ENCODE data around the gene SLC15A3. TPM values are rescaled to one million over a fixed set of nuclear protein-coding genes. Genes with fewer than 3 reads are reported as not detected.

The SLC15A3 gene
- total RNA-seq, 2 experiments from 2014 or later, result 2.0 to 2.2 TPM

DNA sequence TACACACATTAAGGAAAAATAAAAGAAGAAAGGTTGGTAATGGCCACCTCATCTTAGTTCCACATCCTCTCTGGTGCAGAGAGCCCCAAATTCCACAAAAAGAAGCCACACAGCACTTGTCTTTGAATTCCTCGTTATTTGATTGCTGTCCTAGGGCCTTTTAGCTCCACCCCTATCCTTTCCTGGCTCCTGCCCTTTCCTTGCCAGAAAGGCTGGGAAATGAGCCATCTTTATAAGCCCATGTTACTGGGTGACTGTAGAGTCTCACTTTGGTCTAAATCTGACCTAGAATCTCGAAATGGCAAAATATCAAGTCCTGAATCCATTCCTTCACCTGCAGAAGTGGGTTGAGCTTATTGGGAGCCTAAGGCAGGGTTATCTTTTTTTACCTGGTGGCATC lies 32.0 kb downstream of the SLC15A3 start:
- DNase-seq (no peak), ATAC-seq (no peak)
- Mint-ChIP-seq H3K4me1 (ENCODE audit: low read depth) (peaks cover 26% of the 10 kb centered on the region), H3K9me3 (ENCODE audit: insufficient read depth) (no peaks in the 10 kb centered on the region), H3K36me3 (ENCODE audit: low read depth) (peaks cover 58% of the 10 kb centered on the region), H3K27me3 (ENCODE audit: low read depth) (peaks cover 3% of the 10 kb centered on the region), H3K27ac (no peak overlapping the region), H3K4me3 (no peak overlapping the region)
- ChIA-PET CTCF (interaction anchor here (1.1 kb wide), 1 partner anchor 89 kb away, joined by 4 read pairs; no protein-coding TSS in a partner anchor), POLR2A (no interaction called here)

DNA sequence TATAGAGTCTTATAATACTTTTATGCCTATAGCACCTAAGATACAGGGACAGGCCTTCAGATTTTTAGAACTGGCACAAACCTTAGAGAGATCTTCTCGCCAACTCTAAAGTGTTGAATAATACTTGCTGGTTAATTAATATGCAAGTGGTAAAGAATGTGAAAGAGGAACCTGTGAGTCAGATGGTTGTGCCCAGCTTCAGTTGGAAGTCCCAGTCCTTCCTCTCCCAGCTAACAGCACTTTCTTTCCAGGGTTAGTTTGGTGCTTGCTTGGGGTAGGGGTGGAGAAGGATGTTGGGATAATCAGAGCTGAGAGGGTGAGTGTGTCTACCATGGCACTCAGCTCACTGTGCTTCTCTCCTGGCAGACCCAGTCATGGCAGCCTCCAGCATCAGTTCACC lies 32.7 kb downstream of the SLC15A3 start:
- Mint-ChIP-seq H3K36me3 (ENCODE audit: low read depth) (peaks cover 58% of the 10 kb centered on the region), H3K4me3 (no peak overlapping the region), H3K27ac (no peak overlapping the region), H3K27me3 (ENCODE audit: low read depth) (peaks cover 2% of the 10 kb centered on the region), H3K4me1 (ENCODE audit: low read depth) (peaks cover 26% of the 10 kb centered on the region), H3K9me3 (ENCODE audit: insufficient read depth) (no peaks in the 10 kb centered on the region)
- no peak for DNase-seq
- ChIA-PET POLR2A (no interaction called here), CTCF (interaction anchor here (0.8 to 1.1 kb wide), 2 partner anchors 88 to 268 kb away, joined by 3 to 4 read pairs; no protein-coding TSS in a partner anchor)
- ATAC-seq, result no peak

DNA sequence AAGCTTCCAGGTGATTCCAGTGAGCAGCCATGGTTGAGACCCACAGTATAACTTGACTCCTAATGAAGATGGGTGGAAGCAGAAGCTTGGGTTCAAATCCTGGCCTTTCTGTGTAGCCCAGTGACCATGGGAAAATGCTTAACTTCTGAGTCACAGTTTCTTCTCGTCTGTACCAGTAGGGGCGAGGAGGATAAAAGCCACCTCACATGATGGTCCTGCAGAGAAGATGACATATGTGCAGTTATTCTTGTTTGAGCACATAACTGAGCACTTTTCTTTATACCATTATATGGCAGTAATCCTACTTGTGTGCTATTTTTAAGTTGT lies 33.1 kb downstream of the SLC15A3 start:
- no peak for ATAC-seq
- ChIA-PET CTCF (interaction anchor here (0.8 to 1.4 kb wide), 3 partner anchors 31 to 268 kb away, joined by 3 to 4 read pairs (median 3); no protein-coding TSS in a partner anchor), POLR2A (no interaction called here)
- H3K27me3 Mint-ChIP-seq (ENCODE audit: low read depth), result peaks cover 2% of the 10 kb centered on the region
- no peak overlapping the region for H3K4me3 Mint-ChIP-seq
- H3K36me3 Mint-ChIP-seq (ENCODE audit: low read depth), result peaks cover 58% of the 10 kb centered on the region
- peaks cover 23% of the 10 kb centered on the region for H3K4me1 Mint-ChIP-seq (ENCODE audit: low read depth)
- no peaks in the 10 kb centered on the region for H3K9me3 Mint-ChIP-seq (ENCODE audit: insufficient read depth)
- DNase-seq, result no peak
- no peak overlapping the region for H3K27ac Mint-ChIP-seq

DNA sequence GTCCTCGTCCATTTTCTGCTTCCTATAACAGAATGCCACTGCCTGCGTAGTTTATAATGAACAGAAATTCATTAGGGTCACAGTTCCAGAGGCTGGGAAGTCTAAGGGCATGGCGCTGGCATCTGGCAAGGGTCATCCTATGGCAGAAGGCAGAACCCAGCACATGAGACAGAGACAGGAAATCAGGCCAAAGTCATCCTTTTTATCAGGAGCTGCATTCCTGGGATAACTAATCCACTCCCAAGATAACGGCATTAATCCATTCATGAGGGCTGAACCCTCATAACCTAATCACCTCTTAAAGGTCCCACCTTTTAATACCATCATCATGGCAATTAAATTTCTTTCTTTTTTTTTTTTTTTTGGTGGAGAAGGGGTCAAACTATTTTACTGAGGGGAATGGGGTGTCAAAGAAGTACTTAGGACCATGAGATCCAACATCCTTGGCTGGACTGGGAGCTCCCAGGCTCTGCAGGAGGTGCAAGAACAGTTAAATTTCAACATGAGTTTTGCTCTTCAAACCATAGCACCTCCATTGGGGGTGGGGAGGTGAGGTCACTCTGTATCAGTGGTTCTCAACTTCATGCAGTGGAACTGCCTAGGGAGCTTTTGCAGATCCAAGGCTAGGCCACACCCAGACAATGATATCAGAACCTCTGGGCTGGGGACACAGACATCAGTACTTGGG lies 33.6 kb downstream of the SLC15A3 start:
- Mint-ChIP-seq H3K4me1 (ENCODE audit: low read depth) (peaks cover 25% of the 10 kb centered on the region), H3K4me3 (no peak overlapping the region), H3K36me3 (ENCODE audit: low read depth) (peaks cover 55% of the 10 kb centered on the region), H3K27ac (no peak overlapping the region), H3K9me3 (ENCODE audit: insufficient read depth) (no peaks in the 10 kb centered on the region), H3K27me3 (ENCODE audit: low read depth) (peaks cover 1% of the 10 kb centered on the region)
- ChIA-PET POLR2A (interaction anchor here (0.6 kb wide), 1 partner anchor 1681 kb away, joined by 4 read pairs; no protein-coding TSS in a partner anchor), CTCF (interaction anchor here (0.8 to 1.4 kb wide), 2 partner anchors 31 to 269 kb away, joined by 3 read pairs; no protein-coding TSS in a partner anchor)
- ATAC-seq (no peak), DNase-seq (no peak)

DNA sequence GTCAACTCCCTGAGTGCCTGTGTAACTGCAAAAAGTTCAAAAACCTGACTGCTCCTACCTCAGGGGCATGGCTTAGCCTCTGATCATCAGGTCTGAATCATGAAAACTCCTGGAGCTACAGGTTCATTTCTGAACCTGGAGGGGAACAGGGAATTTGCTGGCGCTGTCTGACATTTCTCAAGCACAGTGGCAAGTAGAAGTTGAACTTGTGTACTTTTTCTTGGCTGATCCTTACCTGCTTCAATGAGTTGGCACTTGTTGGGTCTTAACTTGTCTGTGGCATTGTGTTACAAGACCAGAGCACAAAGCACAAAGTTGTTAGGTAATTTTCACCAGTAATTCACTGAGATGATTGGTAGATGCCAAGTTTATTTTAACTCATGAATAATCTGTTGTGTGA lies 34.7 kb downstream of the SLC15A3 start:
- CTCF ChIA-PET, result interaction anchor here (2.9 to 4.7 kb wide), 3 partner anchors 11 to 86 kb away, joined by 17 to 31 read pairs (median 28); partner anchors contain the start of gene PRPF19
- H3K4me1 Mint-ChIP-seq (ENCODE audit: low read depth), result peaks cover 37% of the 10 kb centered on the region
- POLR2A ChIA-PET, result no interaction called here
- no peak overlapping the region for H3K27ac Mint-ChIP-seq
- no peak for DNase-seq
- H3K27me3 Mint-ChIP-seq (ENCODE audit: low read depth), result no peaks in the 10 kb centered on the region
- H3K9me3 Mint-ChIP-seq (ENCODE audit: insufficient read depth), result no peaks in the 10 kb centered on the region
- ATAC-seq, result no peak
- H3K4me3 Mint-ChIP-seq, result no peak overlapping the region
- peaks cover 45% of the 10 kb centered on the region for H3K36me3 Mint-ChIP-seq (ENCODE audit: low read depth)

DNA sequence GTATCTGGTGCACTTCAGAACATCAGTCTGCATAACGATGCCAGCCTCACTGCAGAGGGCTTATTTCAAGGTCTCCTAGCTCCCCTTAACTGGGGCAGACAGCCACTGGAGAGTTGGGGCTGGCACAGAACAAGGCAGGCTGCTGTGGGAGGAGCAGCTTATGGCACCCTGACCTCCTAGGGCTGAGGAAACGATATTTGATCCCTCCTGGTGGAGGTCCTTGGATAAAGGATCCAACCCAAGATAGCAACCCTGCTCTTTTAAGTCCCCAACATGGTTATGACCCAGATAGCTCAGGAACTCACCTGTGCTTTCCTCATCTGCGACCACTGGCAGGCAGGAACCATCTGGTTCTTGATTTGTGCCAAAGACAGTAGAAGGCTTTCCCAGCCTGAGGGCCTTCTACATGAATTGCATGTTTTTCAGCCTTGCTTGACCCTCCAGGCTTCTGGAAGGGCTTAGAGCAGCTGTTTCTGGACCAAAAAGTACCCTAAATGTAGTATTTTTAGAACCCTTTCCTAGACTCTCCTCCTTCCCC lies 35.2 kb downstream of the SLC15A3 start:
- Mint-ChIP-seq H3K4me3 (peak overlapping the region; percentile 29), H3K9me3 (ENCODE audit: insufficient read depth) (no peaks in the 10 kb centered on the region), H3K4me1 (ENCODE audit: low read depth) (peaks cover 42% of the 10 kb centered on the region), H3K27ac (no peak overlapping the region), H3K36me3 (ENCODE audit: low read depth) (peaks cover 41% of the 10 kb centered on the region), H3K27me3 (ENCODE audit: low read depth) (no peaks in the 10 kb centered on the region)
- ChIA-PET POLR2A (no interaction called here), CTCF (interaction anchor here (1.8 to 4.7 kb wide), 4 partner anchors 11 to 85 kb away, joined by 9 to 31 read pairs (median 22); partner anchors contain the start of gene PRPF19)
- ATAC-seq, result no peak
- DNase-seq, result no peak

DNA sequence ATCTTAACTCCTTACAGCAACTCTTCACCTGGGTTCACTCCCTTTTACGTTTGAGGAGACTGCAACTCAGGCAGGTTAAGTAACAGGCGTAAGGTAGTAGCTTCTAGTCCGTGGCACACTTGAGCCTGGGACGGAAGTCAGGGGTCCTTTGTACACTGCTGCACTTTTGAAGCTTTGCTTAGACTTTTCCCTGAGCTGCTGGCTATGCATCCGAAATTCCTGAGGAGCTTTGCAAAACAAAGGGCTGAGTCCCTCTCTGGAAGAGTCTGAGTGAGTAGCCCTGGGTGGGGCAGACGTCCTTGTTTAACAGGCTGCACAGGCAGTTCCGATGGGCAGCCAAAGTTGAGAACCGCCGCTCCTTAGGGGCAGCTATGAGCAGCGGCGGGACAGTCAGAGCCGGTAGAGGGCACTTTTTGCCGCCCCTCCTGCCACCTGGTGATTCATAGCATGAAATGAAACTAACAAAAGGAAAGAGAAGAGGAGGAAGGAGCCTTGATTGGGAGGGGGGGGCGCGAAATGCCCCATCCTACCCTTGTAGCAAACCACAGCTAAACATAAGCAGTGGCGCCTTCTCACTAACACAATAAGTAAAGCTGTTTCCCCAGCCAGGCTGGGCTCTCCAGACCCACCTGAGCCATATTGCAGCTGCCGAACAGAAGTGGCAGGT lies 36.6 kb downstream of the SLC15A3 start:
- peak overlapping the region; percentile 93 for H3K27ac Mint-ChIP-seq
- peaks cover 49% of the 10 kb centered on the region for H3K4me1 Mint-ChIP-seq (ENCODE audit: low read depth)

DNA sequence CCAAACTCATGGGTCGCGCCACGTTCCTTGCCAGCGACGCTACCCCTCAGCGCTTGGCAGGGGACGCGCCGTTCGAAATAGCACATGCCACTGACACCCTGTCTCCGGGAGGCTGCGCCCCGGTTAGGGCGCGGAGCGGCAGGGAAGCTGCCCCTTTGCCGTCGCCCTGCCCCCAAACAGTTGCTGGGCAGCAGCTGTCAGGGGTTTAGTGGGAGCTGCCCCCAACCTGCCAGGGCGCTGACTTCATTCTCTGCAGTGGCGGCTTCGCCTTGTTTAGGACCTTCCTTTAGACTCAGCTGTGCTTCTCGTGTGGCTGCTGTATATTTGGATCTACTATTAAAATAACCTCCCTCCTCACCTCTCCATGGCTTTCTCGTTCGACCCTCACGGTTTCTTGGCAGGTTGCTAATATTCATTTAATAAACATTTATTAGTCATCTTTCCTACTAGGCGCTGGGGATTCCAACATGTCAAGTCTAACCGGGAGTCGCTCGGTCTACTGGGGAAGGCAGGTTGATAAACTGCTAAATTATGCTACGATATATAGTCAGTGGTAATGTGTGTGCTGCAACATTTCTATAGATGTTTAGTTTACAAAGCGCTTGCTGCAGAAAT lies 37.2 kb downstream of the SLC15A3 start:
- H3K27me3 Mint-ChIP-seq (ENCODE audit: low read depth), result no peaks in the 10 kb centered on the region
- DNase-seq (peak; percentile 49), ATAC-seq (peak; percentile 37)
- H3K27ac Mint-ChIP-seq, result peak overlapping the region; percentile 93
- POLR2A ChIA-PET, result interaction anchor here (0.7 to 3.1 kb wide), 10 partner anchors 9 to 200 kb away, joined by 3 to 23 read pairs (median 4); partner anchors contain the start of genes PRPF19 and TMEM132A
- peaks cover 22% of the 10 kb centered on the region for H3K36me3 Mint-ChIP-seq (ENCODE audit: low read depth)
- CTCF ChIA-PET, result interaction anchor here (0.7 to 4.7 kb wide), 35 partner anchors 9 to 422 kb away, joined by 3 to 31 read pairs (median 5); partner anchors contain the start of genes PRPF19, TMEM132A and VWCE
- peaks cover 49% of the 10 kb centered on the region for H3K4me1 Mint-ChIP-seq (ENCODE audit: low read depth)
- peak overlapping the region; percentile 93 for H3K4me3 Mint-ChIP-seq
- H3K9me3 Mint-ChIP-seq (ENCODE audit: insufficient read depth), result no peaks in the 10 kb centered on the region

More for the DNA sequence above, 36.6 kb downstream of the SLC15A3 start:
- ChIA-PET CTCF (interaction anchor here (0.7 to 4.7 kb wide), 39 partner anchors 8 to 421 kb away, joined by 3 to 31 read pairs (median 5); partner anchors contain the start of genes PRPF19 and TMEM132A), POLR2A (interaction anchor here (0.7 to 3.1 kb wide), 14 partner anchors 8 to 216 kb away, joined by 3 to 23 read pairs (median 4); partner anchors contain the start of genes PRPF19 and TMEM132A)
- Mint-ChIP-seq H3K9me3 (ENCODE audit: insufficient read depth) (no peaks in the 10 kb centered on the region), H3K27me3 (ENCODE audit: low read depth) (no peaks in the 10 kb centered on the region), H3K4me3 (peak overlapping the region; percentile 93), H3K36me3 (ENCODE audit: low read depth) (peaks cover 27% of the 10 kb centered on the region)
- ATAC-seq (peak; percentile 62), DNase-seq (peak; percentile 89)

DNA sequence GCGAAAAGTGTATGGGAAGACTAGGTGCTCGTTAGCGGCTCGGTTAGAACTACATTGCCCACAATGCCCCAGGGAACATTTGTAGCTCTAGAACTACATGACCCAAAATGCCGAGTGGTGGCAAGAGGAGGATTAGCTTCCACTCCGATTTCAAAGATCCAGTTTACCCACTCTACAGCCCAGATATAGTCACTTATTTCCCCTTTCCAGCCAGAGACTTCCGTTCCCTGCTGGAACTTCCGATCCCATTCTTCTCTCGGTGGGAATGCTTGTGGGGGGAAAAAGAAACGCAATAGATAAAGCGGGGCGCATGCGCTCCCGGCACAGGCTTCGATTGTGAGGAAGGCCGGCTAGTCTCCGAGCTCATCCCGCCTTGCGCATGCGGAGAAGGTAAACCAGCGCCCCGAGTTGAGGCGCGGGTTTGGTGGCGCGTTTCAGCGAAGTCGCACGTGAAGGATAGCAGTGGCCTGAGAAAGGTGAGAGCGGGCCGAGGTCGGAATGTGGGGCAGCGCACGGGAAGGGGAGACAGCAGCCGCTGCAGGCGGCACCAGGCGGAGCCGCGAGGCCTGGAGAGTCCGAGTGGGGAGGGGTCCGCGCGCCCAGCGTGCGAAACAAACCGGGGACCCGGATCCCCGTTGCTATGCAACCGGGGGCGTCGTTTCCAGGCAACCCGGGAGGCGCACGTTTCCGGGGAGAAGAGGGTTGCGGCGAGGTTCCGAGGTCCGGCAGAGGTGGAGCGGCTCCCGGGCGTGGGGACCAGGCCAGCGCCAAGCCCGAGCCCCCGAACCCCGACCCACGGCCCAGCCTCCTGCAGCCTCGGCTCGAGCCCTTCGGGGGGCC lies 38.0 kb downstream of the SLC15A3 start, which contains the start of gene TMEM109:
Gene TMEM109 (plus strand): TSS at position 366 of the 840 bp plus-strand sequence. CDS start 5,536 bp downstream, outside the sequence.
- peak within 1 kb of the TSS; percentile 96 for H3K27ac Mint-ChIP-seq
- ATAC-seq (peak; percentile 77), DNase-seq (peak; percentile 92)
- peaks cover 2% of the 10 kb centered on the region for H3K27me3 Mint-ChIP-seq (ENCODE audit: low read depth)
- no peaks in the 10 kb centered on the region for H3K9me3 Mint-ChIP-seq (ENCODE audit: insufficient read depth)
- H3K4me3 Mint-ChIP-seq, result peak within 1 kb of the TSS; percentile 93
- peaks cover 22% of the 10 kb centered on the region for H3K36me3 Mint-ChIP-seq (ENCODE audit: low read depth)
- CTCF ChIA-PET, result interaction anchor here (0.7 to 4.7 kb wide), 16 partner anchors 10 to 381 kb away, joined by 3 to 31 read pairs (median 7); partner anchors contain the start of genes TMEM132A and VWCE
- POLR2A ChIA-PET, result interaction anchor here (0.6 to 3.1 kb wide), 8 partner anchors 8 to 1751 kb away, joined by 3 to 23 read pairs (median 4); partner anchors contain the start of genes C11orf98, CD5, CSKMT and PRPF19
- peaks cover 49% of the 10 kb centered on the region for H3K4me1 Mint-ChIP-seq (ENCODE audit: low read depth)

DNA sequence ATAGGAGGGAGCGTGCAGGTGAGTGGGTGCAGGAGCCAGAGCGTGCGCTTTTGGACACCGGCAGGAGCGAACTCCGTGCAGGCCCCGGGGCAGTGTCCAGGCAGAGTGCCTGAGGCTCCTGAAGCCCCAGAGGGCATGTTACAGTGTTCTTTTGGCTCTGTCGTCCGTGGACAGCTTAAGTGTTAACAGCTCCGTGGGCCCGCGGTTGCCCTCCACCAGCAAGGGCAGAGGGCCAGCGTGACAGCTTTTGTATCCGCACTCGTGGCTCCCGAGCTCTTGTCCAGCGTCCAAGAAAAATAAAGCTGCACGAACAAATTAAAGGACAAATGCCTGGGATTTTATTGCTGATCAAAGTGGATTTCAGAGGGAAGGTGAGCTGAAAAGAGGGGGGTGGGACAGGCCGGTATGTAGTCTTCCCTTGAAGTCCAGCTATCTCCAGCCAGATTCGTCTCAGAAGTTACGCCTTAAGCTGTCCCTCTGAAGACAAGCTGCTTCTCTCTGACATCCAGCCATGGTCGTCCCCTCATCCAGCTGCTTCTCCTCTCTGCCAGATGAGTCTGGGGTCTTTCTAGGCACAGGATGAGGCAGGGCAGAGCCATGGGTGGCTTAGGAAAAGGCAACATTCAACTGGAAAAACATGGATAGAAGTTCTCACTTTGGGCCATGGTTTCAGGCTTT lies 39.0 kb downstream of the SLC15A3 start:
- H3K4me3 Mint-ChIP-seq, result peak overlapping the region; percentile 93
- H3K9me3 Mint-ChIP-seq (ENCODE audit: insufficient read depth), result no peaks in the 10 kb centered on the region
- H3K36me3 Mint-ChIP-seq (ENCODE audit: low read depth), result peaks cover 16% of the 10 kb centered on the region
- CTCF ChIA-PET, result interaction anchor here (1.0 to 4.7 kb wide), 10 partner anchors 9 to 382 kb away, joined by 3 to 31 read pairs (median 6); partner anchors contain the start of gene VWCE
- peak overlapping the region; percentile 96 for H3K27ac Mint-ChIP-seq
- H3K4me1 Mint-ChIP-seq (ENCODE audit: low read depth), result peaks cover 47% of the 10 kb centered on the region
- peaks cover 7% of the 10 kb centered on the region for H3K27me3 Mint-ChIP-seq (ENCODE audit: low read depth)
- POLR2A ChIA-PET, result interaction anchor here (0.8 to 3.1 kb wide), 6 partner anchors 7 to 1752 kb away, joined by 3 to 23 read pairs (median 4); partner anchors contain the start of genes C11orf98, CD5, CSKMT and PRPF19
- DNase-seq (no peak), ATAC-seq (no peak)

Measured in activated CD8-positive, alpha-beta T cell treated with anti-CD3 and anti-CD28 coated beads, Interleukin-2, amount 10 ng/mL, durations not matched to agents 7 days and 5 days (primary cell).